Duodenal mucosa (tissue), 2 donors: ENCODE data around the gene ASPRV1.
A peak's percentile ranks its signal among the peaks of the same experiment; 100 is the strongest.

Source experiments
- H3K27ac ChIP-seq: one replicate; pipeline ENCODE4 v1.7.0; 2013; ENCODE audit warnings: low read depth, low read length
- H3K27me3 ChIP-seq, 2 donors: one replicate each; pipeline ENCODE4 v1.7.0; 2013; ENCODE audit warnings: low read length in 2 of 2, control low read depth in 1 of 2; ENCODE audit not compliant: insufficient read depth in 2 of 2, control insufficient read depth in 1 of 2
- H3K36me3 ChIP-seq, 2 donors: one replicate each; pipeline ENCODE4 v1.7.0; 2013; ENCODE audit warnings: low read length in 2 of 2, control low read depth in 1 of 2; ENCODE audit not compliant: insufficient read depth in 2 of 2, control insufficient read depth in 1 of 2
- H3K4me1 ChIP-seq, 2 donors: one replicate each; pipeline ENCODE4 v1.7.0; 2013; ENCODE audit warnings: low read length in 2 of 2, control low read depth in 1 of 2; ENCODE audit not compliant: insufficient read depth in 2 of 2, control insufficient read depth in 1 of 2
- H3K4me3 ChIP-seq, 2 donors: one replicate each; pipeline ENCODE4 v1.7.0; 2013; ENCODE audit warnings: low read length in 2 of 2, low read depth in 1 of 2
- H3K9ac ChIP-seq, 2 donors: one replicate each; pipeline ENCODE4 v1.7.0; 2013; ENCODE audit warnings: low read length in 2 of 2, low read depth in 1 of 2
- H3K9me3 ChIP-seq, 2 donors: one replicate each; pipeline ENCODE4 v1.7.0; 2013; ENCODE audit warnings: low read length in 2 of 2, control low read depth in 1 of 2; ENCODE audit not compliant: control insufficient read depth in 1 of 2

Gene ASPRV1

DNA sequence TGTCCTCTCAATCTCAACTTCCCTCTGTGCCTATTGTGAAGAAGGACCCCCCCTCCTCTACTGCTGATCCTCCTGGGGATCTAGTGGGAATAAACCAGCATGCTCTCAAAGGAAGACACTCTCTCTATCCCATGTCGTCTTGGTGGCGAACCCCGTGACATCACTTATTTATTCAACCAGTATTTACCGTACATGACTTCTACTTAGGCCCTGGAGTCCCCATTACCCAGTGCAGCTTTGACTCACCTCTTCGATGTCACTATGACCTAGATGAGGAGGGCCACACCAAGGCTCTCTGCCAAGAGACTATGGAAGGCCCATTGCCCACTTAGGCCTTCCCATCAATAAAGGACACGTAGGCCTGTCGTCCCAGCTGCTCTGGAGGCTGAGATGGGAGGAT is 16.7 kb downstream of the ASPRV1 start:
- Histone ChIP-seq H3K4me1 (peaks cover 17 to 20% of the 10 kb centered on the region in 2 donors), H3K36me3 (peaks cover 23 to 39% of the 10 kb centered on the region in 2 donors), H3K27ac (no peak overlapping the region), H3K9ac (no peak overlapping the region), H3K9me3 (no peaks in the 10 kb centered on the region), H3K4me3 (no peak overlapping the region), H3K27me3 (no peaks in the 10 kb centered on the region)

DNA sequence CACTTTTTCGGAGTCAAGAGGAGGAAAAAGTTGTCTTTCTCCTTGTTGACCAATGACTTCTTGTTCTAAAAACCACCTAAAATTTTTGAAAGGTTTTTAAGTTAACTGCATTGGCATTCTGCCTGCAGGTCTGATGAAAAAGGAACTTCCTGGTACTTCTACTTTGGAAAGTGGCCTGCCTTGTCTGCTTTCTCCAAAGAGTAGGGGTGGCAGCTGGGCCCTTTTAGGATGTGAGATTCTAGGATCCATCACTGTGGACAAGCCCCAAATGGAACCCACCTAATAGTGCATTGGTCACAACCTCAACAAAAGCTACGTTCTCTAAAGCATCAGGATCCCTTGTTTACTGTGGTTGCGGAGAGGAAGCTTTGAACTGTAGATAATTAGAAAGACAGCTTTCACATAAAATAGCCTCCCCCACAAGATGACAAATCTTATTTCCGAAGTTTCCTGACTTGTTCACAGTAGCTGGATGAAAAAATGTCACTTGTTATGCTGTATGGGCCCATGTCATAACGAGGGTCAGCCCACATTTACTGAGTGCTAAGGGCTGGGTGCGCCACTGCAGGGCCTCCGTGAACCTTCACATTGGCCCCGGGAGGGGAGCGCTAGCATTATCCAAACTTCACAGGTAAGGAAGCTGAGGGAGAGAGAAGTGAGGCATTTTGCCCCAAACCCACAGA is 17.4 kb downstream of the ASPRV1 start:
- no peak overlapping the region for H3K27ac ChIP-seq
- no peak overlapping the region for H3K4me3 ChIP-seq
- no peaks in the 10 kb centered on the region for H3K27me3 ChIP-seq
- H3K4me1 ChIP-seq: peaks cover 17 to 26% of the 10 kb centered on the region in 2 donors
- peaks cover 24 to 41% of the 10 kb centered on the region in 2 donors for H3K36me3 ChIP-seq
- H3K9me3 ChIP-seq: no peaks in the 10 kb centered on the region
- no peak overlapping the region for H3K9ac ChIP-seq

DNA sequence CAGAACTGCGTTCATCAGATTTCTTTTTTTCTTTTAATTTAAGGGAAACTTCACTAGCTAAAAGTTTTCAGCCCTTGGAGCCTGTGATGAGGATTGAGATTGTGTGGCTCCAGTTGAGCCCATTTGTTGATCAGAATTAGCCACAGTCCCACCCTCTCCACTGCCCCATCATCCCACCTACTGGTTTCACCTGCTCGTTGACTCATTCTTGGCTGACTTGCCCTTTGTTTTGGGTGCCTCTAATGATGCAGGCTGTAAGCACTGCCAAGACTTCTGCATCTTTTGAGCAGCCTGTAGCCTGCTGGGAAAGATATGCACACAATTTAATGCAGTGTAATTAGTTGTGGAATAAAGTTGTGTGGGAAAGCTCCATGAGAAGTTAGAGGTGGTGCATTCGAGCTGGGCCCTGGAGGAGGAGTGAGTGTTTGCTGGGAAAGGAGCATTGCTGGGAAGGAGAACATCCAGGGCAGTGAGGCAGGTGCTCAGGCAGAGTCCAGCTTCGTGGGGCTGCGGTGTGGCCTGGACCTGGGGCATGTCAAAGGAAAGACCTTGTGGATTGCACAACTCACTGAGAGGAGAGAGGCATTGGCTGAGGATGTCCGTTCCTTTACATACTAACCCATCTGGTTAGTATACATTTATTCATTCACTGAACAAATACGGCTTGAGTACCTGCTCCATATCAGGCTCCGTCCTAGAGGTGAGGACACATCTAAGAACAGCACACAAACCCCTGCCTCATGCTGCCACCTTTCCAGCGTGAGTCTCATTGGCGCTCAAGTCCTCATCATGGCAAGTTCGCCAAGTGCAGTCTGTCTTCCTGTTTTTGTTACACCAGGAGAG is 18.2 kb downstream of the ASPRV1 start:
- H3K4me3 ChIP-seq: no peak overlapping the region
- peaks cover 15 to 29% of the 10 kb centered on the region in 2 donors for H3K4me1 ChIP-seq
- H3K9me3 ChIP-seq: no peaks in the 10 kb centered on the region
- peaks cover 31 to 48% of the 10 kb centered on the region in 2 donors for H3K36me3 ChIP-seq
- no peak overlapping the region for H3K9ac ChIP-seq
- no peak overlapping the region for H3K27ac ChIP-seq
- no peaks in the 10 kb centered on the region for H3K27me3 ChIP-seq

DNA sequence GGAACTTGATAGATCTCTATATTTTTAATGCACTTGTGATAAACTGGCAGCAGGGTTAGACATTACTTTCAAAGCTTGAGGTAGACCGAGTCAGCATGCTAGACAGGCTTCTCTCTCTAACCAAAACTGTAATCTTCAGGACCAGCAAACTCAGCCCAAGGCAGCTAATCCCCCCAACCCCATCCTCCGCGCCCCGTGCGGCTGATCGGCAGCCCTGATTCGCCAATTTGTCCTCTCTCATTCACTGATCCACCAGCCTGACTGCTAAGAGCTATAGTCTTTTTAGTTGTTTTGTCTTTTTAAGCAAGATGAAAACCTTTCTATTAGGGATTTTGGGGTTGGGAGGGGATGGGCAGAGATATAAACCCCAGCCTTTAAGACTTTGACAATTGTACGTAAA is 20.7 kb downstream of the ASPRV1 start:
- no peak overlapping the region for H3K4me3 ChIP-seq
- no peaks in the 10 kb centered on the region for H3K9me3 ChIP-seq
- H3K36me3 ChIP-seq: peaks cover 42 to 73% of the 10 kb centered on the region in 2 donors
- H3K27ac ChIP-seq: no peak overlapping the region
- H3K4me1 ChIP-seq: peaks cover 5 to 19% of the 10 kb centered on the region in 2 donors
- H3K27me3 ChIP-seq: no peaks in the 10 kb centered on the region
- no peak overlapping the region for H3K9ac ChIP-seq

- peaks cover 4 to 19% of the 10 kb centered on the region in 2 donors for H3K4me1 ChIP-seq
- H3K27ac ChIP-seq: no peak overlapping the region
- H3K27me3 ChIP-seq: no peaks in the 10 kb centered on the region
- peaks cover 49 to 83% of the 10 kb centered on the region in 2 donors for H3K36me3 ChIP-seq
- no peak overlapping the region for H3K9ac ChIP-seq
- no peaks in the 10 kb centered on the region for H3K9me3 ChIP-seq
- H3K4me3 ChIP-seq: no peak overlapping the region
These were observed 21.7 kb downstream of the ASPRV1 start for GRCh38 chr2:69939722-69940121.

DNA sequence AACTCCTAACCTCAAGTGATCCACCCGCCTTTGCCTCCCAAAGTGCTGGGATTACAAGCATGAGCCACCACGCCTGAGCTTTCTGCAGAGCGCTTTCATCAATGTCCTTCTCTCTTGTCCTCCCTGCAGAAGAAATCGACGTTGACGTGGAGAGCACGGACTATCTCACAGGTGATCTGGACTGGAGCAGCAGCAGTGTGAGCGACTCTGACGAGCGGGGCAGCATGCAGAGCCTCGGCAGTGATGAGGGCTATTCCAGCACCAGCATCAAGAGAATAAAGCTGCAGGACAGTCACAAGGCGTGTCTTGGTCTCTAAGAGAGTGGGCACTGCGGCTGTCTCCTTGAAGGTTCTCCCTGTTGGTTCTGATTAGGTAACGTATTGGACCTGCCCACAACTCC is 23.5 kb downstream of the ASPRV1 start:
- H3K27me3 ChIP-seq: no peaks in the 10 kb centered on the region
- H3K4me3 ChIP-seq: no peak overlapping the region
- peaks cover 20 to 35% of the 10 kb centered on the region in 2 donors for H3K4me1 ChIP-seq
- peaks cover 45 to 72% of the 10 kb centered on the region in 2 donors for H3K36me3 ChIP-seq
- H3K9me3 ChIP-seq: no peaks in the 10 kb centered on the region
- no peak overlapping the region for H3K9ac ChIP-seq
- no peak overlapping the region for H3K27ac ChIP-seq

DNA sequence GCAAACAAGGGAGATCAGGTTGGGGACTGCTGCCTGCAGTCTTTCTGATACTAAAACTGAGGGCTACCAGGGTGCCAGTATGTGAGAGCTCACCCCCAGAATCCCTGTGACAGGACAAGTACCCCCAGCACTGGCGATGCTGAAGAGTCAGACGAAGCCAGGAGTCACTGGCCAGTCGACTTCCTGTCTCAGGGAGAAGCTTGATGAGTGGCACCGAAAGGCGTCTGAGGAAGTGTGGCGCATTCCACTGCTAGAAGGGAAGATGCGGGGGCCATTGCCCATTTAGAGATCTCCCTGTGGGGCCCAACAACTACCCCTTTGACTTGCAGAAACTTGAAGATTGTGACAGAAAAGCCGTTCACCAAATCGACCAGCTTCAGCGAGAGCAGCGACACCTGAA is 24.5 kb downstream of the ASPRV1 start:
- H3K9me3 ChIP-seq: no peaks in the 10 kb centered on the region
- no peaks in the 10 kb centered on the region for H3K27me3 ChIP-seq
- H3K4me3 ChIP-seq: no peak overlapping the region
- no peak overlapping the region for H3K9ac ChIP-seq
- peaks cover 20 to 35% of the 10 kb centered on the region in 2 donors for H3K4me1 ChIP-seq
- no peak overlapping the region for H3K27ac ChIP-seq
- peaks cover 41 to 62% of the 10 kb centered on the region in 2 donors for H3K36me3 ChIP-seq

- Histone ChIP-seq H3K9me3 (no peaks in the 10 kb centered on the region), H3K9ac (no peak overlapping the region), H3K4me1 (peaks cover 16 to 27% of the 10 kb centered on the region in 2 donors), H3K36me3 (peaks cover 26 to 45% of the 10 kb centered on the region in 2 donors), H3K4me3 (no peak overlapping the region), H3K27me3 (no peaks in the 10 kb centered on the region), H3K27ac (no peak overlapping the region)
These were observed 26.4 kb downstream of the ASPRV1 start for GRCh38 chr2:69935011-69935410.

DNA sequence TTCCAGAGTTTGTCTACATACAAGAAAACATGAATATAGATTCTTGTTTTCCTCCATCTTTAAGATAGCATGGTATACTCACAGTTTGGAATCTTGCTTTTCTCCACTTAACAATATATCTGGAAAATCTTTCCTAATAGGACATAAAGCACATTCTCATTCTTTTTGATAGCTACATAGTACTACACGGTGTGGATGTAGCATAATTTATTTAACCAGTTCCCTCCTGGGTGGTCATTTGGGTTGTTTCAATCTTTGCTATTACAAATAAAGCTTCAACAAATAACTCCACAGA is 26.9 kb downstream of the ASPRV1 start:
- Histone ChIP-seq H3K4me3 (no peak overlapping the region), H3K9ac (peak overlapping the region in 1 of 2 donors; percentile 37), H3K36me3 (peaks cover 26 to 44% of the 10 kb centered on the region in 2 donors), H3K27ac (peak overlapping the region; percentile 64), H3K4me1 (peaks cover 16 to 23% of the 10 kb centered on the region in 2 donors), H3K9me3 (no peaks in the 10 kb centered on the region), H3K27me3 (no peaks in the 10 kb centered on the region)

- H3K27ac ChIP-seq: peak overlapping the region; percentile 64
- peaks cover 16 to 20% of the 10 kb centered on the region in 2 donors for H3K4me1 ChIP-seq
These were observed 27.4 kb downstream of the ASPRV1 start for GRCh38 chr2:69933839-69934613.

More at GRCh38 chr2:69933839-69934613, 27.4 kb downstream of the ASPRV1 start:
- Histone ChIP-seq H3K36me3 (peaks cover 26 to 46% of the 10 kb centered on the region in 2 donors), H3K27me3 (no peaks in the 10 kb centered on the region), H3K9me3 (no peaks in the 10 kb centered on the region), H3K9ac (peak overlapping the region in 1 of 2 donors; percentile 37), H3K4me3 (no peak overlapping the region)
